ENCODE results near the gene RFX1.

The RFX1 gene

DNA sequence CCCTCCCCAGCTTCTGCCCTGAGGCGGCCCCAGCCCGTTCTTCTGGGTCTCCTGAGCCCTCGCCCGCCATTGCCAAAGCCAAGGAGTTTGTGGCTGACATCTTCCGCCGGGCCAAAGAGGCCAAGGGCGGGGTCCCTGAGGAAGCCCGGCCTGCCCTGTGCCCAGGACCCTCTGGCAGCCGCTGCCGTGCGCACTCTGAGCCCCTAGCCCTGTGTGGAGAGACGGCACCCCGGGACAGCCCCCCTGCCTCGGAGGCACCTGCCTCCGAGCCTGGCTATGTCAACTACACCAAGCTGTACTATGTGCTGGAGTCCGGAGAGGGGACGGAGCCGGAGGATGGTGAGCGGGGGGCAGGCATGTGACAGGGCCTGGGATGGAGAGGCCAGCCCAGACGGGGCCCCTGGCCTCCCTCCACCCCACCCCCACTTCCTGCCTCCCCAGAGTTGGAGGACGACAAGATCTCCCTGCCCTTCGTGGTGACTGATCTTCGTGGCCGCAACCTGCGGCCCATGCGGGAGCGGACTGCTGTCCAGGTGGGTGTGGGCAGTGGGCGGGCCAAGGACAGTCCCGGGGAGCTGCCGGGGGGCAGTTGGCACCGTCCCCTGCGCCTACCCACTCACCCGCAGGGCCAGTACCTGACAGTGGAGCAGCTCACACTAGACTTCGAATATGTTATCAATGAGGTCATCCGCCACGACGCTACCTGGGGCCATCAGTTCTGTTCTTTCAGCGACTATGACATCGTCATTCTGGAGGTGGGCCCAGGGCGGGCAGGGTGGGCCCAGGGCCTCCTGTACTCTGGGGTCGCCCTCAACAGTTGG is 46.8 kb downstream of the RFX1 start:
- no peaks in the 10 kb centered on the region for H3K9me3 Mint-ChIP-seq
- DNase-seq (ENCODE audit: low spot score in 2 of 2) (no peak), ATAC-seq (replicated peaks; ENCODE audit: extremely low read depth, poor library complexity, severe bottlenecking) (no peak)
- no peak overlapping the region for H3K4me3 Mint-ChIP-seq
- H3K36me3 Mint-ChIP-seq (ENCODE audit: insufficient read depth) = peaks cover 28% of the 10 kb centered on the region
- H3K27me3 Mint-ChIP-seq = no peaks in the 10 kb centered on the region
- H3K4me1 Mint-ChIP-seq = peaks cover 4% of the 10 kb centered on the region
- peak overlapping the region; percentile 62 for H3K27ac Mint-ChIP-seq (ENCODE audit: low read depth)

DNA sequence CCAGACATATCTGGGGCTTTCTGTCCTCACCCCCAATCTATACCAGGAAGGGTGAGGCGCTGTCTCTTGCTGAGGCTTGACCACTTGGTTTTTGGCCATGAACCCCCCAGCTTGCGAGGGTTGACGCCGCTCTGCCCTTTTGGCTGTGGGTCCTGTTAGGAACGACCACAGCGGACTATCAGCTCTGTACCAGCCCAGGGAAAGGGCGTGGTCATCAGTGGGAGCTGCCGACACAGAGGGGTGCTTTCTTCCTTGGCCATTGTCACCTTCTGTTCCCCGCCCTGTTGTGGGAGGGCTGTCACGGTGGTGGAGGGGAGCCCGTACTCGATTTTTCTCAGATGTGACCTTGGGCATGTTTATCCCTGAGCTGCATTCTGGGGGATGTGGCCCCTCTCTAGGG is 48.1 kb downstream of the RFX1 start:
- H3K4me1 Mint-ChIP-seq = peaks cover 15% of the 10 kb centered on the region
- no peaks in the 10 kb centered on the region for H3K9me3 Mint-ChIP-seq
- peaks cover 32% of the 10 kb centered on the region for H3K36me3 Mint-ChIP-seq (ENCODE audit: insufficient read depth)
- no peak overlapping the region for H3K27ac Mint-ChIP-seq (ENCODE audit: low read depth)
- H3K4me3 Mint-ChIP-seq = no peak overlapping the region
- H3K27me3 Mint-ChIP-seq = no peaks in the 10 kb centered on the region
- DNase-seq (ENCODE audit: low spot score in 2 of 2) (no peak), ATAC-seq (replicated peaks; ENCODE audit: extremely low read depth, poor library complexity, severe bottlenecking) (no peak)

DNA sequence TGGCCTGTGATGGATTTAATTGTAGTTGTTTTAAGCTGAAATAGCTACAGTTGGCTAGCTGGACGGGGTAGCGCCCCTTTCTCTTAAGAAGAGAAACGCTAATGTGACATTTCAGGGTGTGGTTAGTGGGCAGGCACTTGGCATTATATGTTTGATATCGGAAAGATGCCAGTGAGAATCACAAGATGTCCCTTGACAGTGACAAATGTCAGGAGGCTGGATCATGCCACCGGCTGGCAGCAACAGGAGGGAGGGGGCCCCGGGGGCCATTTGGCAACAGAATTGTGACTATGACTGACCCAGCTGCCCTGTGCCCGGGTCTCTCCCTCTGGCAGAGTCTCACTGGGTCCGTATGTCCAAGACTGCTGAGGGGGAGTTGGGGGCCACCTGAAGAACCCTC is 49.1 kb downstream of the RFX1 start:
- H3K4me3 Mint-ChIP-seq = no peak overlapping the region
- H3K27me3 Mint-ChIP-seq = no peaks in the 10 kb centered on the region
- peaks cover 35% of the 10 kb centered on the region for H3K36me3 Mint-ChIP-seq (ENCODE audit: insufficient read depth)
- DNase-seq (ENCODE audit: low spot score in 2 of 2) (no peak), ATAC-seq (replicated peaks; ENCODE audit: extremely low read depth, poor library complexity, severe bottlenecking) (no peak)
- H3K4me1 Mint-ChIP-seq = peaks cover 18% of the 10 kb centered on the region
- no peak overlapping the region for H3K27ac Mint-ChIP-seq (ENCODE audit: low read depth)
- H3K9me3 Mint-ChIP-seq = no peaks in the 10 kb centered on the region

DNA sequence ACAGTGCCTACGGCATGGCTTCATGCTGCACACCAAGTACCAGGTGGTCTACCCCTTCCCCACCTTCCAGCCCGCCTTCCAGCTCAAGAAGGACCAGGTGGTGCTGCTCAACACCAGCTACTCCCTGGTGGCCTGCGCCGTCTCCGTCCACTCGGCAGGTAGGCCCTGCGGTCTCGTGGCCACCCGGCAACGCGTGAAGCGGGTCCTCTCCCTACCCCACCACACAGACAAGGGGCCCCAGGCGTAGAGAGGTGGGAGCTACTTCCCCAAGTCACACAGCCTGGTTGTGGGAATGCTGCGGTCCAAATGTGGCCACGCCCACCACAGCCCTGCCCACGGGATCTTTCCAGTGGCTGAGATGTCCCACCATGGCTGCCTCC is 49.8 kb downstream of the RFX1 start:
- no peak for DNase-seq (ENCODE audit: low spot score in 2 of 2)
- Mint-ChIP-seq H3K36me3 (ENCODE audit: insufficient read depth) (peaks cover 34% of the 10 kb centered on the region), H3K27ac (ENCODE audit: low read depth) (no peak overlapping the region), H3K9me3 (no peaks in the 10 kb centered on the region), H3K4me3 (no peak overlapping the region), H3K27me3 (no peaks in the 10 kb centered on the region), H3K4me1 (peaks cover 23% of the 10 kb centered on the region)
- ATAC-seq (replicated peaks; ENCODE audit: extremely low read depth, poor library complexity, severe bottlenecking) = no peak

DNA sequence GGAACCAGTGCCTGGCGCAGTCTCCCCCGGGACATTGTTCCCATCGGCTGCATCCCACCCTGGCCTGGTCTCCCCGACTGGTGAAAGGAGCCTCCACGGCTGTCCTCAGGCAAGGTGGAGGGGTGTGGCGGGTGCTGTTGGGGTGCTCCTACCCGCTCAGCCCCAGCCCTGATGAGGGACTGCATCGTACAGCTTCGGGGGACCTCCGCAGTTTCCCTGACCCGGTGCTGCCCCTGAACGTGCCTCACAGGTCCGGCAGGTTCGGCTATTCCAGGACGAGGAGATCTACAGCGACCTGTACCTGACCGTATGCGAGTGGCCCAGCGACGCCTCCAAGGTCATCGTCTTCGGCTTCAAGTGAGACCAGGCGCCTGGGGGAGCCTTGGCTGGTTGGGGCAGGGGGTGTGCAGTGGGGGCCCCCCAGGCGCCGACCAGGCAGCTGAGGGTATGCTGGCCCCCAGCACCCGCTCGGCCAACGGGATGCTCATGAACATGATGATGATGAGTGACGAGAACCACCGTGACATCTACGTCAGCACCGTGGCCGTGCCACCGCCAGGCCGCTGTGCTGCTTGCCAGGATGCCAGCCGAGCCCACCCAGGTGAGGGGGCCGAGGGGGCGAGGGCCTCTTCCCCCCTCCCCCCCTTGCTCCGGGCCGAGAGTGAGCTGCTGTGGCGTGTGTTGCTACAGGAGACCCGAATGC is 50.3 kb downstream of the RFX1 start:
- Mint-ChIP-seq H3K36me3 (ENCODE audit: insufficient read depth) (peaks cover 29% of the 10 kb centered on the region), H3K27me3 (no peaks in the 10 kb centered on the region), H3K27ac (ENCODE audit: low read depth) (no peak overlapping the region)

DNA sequence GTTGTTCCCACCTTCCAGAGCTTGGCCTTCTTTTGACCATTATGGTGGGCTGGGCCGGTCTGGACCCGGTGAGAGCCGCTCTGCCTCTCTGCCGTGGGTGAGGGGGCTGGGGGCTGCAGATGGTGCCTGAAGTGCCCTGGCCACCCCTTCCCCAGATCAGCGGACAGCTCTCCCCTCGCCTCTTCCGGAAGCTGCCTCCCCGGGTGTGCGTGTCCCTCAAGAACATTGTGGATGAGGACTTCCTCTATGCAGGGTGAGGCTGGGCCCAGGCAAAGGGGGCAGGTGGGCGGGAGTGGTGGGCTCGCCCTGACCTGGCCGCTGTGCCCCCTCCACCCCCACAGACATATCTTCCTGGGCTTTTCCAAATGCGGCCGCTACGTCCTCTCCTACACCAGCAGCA is 51.9 kb downstream of the RFX1 start:
- DNase-seq (ENCODE audit: low spot score in 2 of 2) (no peak), ATAC-seq (replicated peaks; ENCODE audit: extremely low read depth, poor library complexity, severe bottlenecking) (no peak)
- peak overlapping the region; percentile 97 for H3K4me3 Mint-ChIP-seq
- no peaks in the 10 kb centered on the region for H3K27me3 Mint-ChIP-seq
- H3K36me3 Mint-ChIP-seq (ENCODE audit: insufficient read depth) = peaks cover 27% of the 10 kb centered on the region
- no peaks in the 10 kb centered on the region for H3K9me3 Mint-ChIP-seq
- H3K27ac Mint-ChIP-seq (ENCODE audit: low read depth) = no peak overlapping the region
- peaks cover 23% of the 10 kb centered on the region for H3K4me1 Mint-ChIP-seq

More for the DNA sequence above, 50.3 kb downstream of the RFX1 start:
- H3K9me3 Mint-ChIP-seq = no peaks in the 10 kb centered on the region
- no peak overlapping the region for H3K4me3 Mint-ChIP-seq
- ATAC-seq (replicated peaks; ENCODE audit: extremely low read depth, poor library complexity, severe bottlenecking) (no peak), DNase-seq (ENCODE audit: low spot score in 2 of 2) (no peak)
- peaks cover 23% of the 10 kb centered on the region for H3K4me1 Mint-ChIP-seq

DNA sequence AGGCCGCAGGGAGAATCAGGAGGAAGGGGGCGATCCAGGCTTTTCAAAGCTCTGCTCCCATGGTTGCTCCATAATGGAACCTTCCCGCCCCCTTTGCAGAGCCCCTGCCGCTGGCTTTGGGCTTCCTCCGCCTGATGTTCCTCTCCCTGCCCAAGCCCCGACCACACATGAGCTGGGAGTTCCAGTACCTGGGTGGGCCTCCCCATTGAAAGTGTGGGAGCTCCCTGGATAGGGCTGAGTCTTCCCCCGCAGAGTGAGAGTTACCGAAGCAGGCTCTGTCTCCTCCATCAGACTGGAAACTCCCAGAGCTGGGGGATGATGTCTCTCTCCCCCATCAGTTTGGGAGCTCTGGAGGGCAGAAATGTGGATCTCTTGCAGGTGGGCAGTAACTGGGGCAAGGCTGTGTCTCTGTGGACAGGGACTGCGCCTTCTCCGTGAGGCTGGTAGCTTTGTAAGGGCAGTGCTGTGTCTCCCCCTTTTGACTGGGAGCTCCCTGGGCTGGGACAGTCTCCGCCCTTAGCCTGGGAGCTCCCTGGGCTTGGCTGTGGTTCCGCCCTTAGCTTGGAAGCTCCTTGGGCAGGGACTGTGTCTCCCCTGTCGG is 53.1 kb downstream of the RFX1 start:
- Mint-ChIP-seq H3K27me3 (no peaks in the 10 kb centered on the region), H3K4me3 (peak overlapping the region; percentile 97), H3K27ac (ENCODE audit: low read depth) (peak overlapping the region; percentile 97), H3K4me1 (peaks cover 23% of the 10 kb centered on the region), H3K36me3 (ENCODE audit: insufficient read depth) (peaks cover 19% of the 10 kb centered on the region), H3K9me3 (no peaks in the 10 kb centered on the region)
- ATAC-seq (replicated peaks; ENCODE audit: extremely low read depth, poor library complexity, severe bottlenecking) = no peak
- DNase-seq (ENCODE audit: low spot score in 2 of 2) = peak in 1 of 2 donors; percentile 15

DNA sequence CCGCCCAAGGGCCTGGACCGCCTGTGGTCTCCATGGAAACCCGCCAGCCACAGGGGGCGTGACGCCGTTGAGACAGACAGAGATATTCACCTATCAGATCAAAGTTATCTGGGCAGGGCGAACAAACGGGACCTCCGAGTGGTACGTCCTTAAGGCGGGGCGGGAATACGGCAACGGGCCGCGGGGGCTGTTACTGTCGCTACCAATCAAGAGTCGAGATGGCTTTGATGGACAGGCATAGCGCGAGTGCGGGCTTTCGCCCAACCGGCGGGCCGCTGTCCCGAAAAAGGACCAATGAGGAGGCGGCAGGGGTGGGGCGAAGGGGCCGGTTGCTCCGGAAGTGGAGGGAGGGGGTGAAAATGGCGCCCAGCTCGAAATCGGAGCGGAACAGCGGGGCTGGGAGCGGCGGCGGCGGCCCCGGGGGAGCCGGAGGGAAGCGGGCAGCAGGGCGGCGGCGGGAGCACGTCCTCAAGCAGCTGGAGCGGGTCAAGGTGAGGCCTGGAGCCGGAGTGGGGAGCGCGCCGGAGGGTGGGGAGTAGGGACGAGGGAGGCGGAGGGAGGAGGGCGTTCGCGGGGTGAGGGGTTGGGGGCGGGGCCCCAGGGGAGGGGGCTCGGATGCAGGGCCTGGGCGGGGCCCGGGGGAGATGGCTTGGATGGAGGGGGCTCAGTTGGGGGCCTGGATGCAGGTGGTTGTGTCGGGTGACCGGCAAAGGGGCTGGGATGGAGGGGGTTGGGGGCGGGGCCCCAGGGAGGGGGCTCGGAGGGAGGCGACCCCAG is 53.8 kb downstream of the RFX1 start, which contains the start of gene DCAF15:
Gene DCAF15, plus strand, starts transcription at position 356 of the 777 bp plus-strand sequence. Its CDS starts 4 bp downstream, at position 360.
- ATAC-seq (replicated peaks; ENCODE audit: extremely low read depth, poor library complexity, severe bottlenecking) = peak; percentile 99
- no peaks in the 10 kb centered on the region for H3K27me3 Mint-ChIP-seq
- peaks cover 15% of the 10 kb centered on the region for H3K36me3 Mint-ChIP-seq (ENCODE audit: insufficient read depth)
- peak; percentile 95 to 99 for DNase-seq (ENCODE audit: low spot score in 2 of 2)
- no peaks in the 10 kb centered on the region for H3K9me3 Mint-ChIP-seq
- H3K27ac Mint-ChIP-seq (ENCODE audit: low read depth) = peak within 1 kb of the TSS; percentile 97
- peaks cover 23% of the 10 kb centered on the region for H3K4me1 Mint-ChIP-seq
- peak within 1 kb of the TSS; percentile 97 for H3K4me3 Mint-ChIP-seq

DNA sequence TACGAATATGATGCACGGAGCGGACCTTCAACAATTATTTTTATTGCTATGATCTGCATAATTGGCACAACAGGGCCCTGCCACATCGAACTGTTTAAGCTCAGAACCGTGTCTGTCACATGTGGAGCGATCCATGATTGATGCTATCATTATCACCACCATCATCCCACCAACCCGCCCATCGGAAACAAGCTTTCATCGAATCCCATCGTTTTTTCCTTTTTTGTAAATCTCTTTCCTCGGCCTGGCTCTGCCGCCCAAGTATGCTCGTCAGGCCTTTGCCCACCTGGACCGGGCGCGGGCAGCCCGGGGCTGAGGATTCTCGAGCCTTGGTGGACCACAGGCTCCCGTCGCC is 54.3 kb downstream of the RFX1 start:
- ATAC-seq (replicated peaks; ENCODE audit: extremely low read depth, poor library complexity, severe bottlenecking) (peak; percentile 4), DNase-seq (ENCODE audit: low spot score in 2 of 2) (no peak)
- Mint-ChIP-seq H3K36me3 (ENCODE audit: insufficient read depth) (peaks cover 13% of the 10 kb centered on the region), H3K4me1 (peaks cover 23% of the 10 kb centered on the region), H3K27ac (ENCODE audit: low read depth) (peak overlapping the region; percentile 97), H3K4me3 (peak overlapping the region; percentile 97), H3K9me3 (no peaks in the 10 kb centered on the region), H3K27me3 (no peaks in the 10 kb centered on the region)

DNA sequence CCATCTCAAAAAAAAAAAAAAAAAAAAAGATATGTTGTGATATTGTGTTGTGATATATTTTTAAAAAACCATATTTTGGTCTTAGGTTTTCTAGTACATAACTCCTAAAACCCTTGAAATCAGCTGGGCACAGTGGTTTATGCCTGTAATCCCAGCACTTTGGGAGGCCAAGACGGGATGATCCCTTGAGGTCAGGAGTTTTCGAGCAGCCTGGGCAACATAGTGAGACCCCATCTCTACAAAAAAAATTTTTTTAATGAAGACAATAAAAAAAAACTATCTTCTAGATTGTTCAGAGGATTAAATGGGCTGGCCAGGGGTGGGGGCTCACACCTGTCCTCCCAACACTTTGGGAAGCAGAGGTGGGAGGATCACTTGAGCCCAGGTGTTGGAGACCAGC is 55.1 kb downstream of the RFX1 start:
- DNase-seq (ENCODE audit: low spot score in 2 of 2) = no peak
- H3K27ac Mint-ChIP-seq (ENCODE audit: low read depth) = no peak overlapping the region
- no peak for ATAC-seq (replicated peaks; ENCODE audit: extremely low read depth, poor library complexity, severe bottlenecking)
- H3K4me3 Mint-ChIP-seq = no peak overlapping the region
- H3K4me1 Mint-ChIP-seq = peaks cover 23% of the 10 kb centered on the region
- H3K27me3 Mint-ChIP-seq = no peaks in the 10 kb centered on the region
- no peaks in the 10 kb centered on the region for H3K9me3 Mint-ChIP-seq
- H3K36me3 Mint-ChIP-seq (ENCODE audit: insufficient read depth) = peaks cover 13% of the 10 kb centered on the region

DNA sequence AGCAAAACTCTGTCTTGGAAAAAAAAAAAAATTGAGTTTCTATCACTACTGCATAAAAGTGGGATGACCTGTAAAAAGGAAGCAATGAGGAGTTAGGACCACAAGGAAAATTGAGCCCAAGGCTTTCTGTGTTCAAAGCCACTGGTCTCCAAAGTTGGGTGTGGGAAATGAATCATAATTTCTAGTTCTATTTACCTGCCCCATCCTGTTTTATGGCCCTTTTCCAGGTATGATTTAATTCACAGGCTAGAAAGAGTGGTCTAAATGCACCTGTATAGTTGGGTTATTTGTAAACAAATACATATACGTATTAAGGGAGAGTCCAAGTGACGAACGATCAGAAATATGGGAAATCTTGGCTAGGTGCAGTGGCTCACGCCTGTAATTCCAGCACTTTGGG is 59.7 kb downstream of the RFX1 start:
- DNase-seq (ENCODE audit: low spot score in 2 of 2) (no peak), ATAC-seq (replicated peaks; ENCODE audit: extremely low read depth, poor library complexity, severe bottlenecking) (no peak)
- H3K27ac Mint-ChIP-seq (ENCODE audit: low read depth) = no peak overlapping the region
- H3K4me1 Mint-ChIP-seq = no peaks in the 10 kb centered on the region
- H3K9me3 Mint-ChIP-seq = no peaks in the 10 kb centered on the region
- H3K27me3 Mint-ChIP-seq = no peaks in the 10 kb centered on the region
- H3K36me3 Mint-ChIP-seq (ENCODE audit: insufficient read depth) = no peaks in the 10 kb centered on the region
- no peak overlapping the region for H3K4me3 Mint-ChIP-seq

DNA sequence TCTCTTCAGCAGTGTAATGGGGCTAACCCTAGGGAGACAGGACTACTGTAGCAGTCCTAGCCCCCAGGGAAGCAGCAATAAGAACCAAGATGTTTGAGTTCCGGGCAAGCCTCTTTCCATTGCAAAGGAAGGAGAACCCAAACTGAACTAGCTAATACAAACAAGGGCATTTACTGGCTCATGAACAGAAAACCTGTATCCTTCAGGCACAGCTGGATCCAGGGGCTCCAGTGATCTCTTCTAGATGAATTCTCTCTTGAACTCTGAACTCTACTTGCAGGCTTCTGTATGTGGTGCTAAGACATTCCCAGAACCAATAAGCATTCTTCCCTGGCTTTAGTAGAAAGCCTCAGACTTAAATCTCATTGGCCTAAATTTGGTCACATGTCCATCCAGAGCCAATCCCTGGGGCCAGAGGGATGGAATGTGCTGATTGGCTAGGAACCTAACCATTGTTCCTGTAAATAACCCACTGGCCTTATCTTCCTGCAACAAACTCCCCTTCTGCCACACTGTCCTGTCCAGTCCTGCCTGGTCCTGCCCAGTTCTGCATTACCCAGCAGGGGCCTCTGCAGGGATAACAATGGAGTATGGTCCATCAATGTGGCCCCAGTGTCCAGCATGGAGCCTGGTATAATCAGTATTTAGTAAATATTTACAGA is 64.0 kb downstream of the RFX1 start:
- no peak overlapping the region for H3K27ac Mint-ChIP-seq (ENCODE audit: low read depth)
- no peak for DNase-seq (ENCODE audit: low spot score in 2 of 2)
- no peak for ATAC-seq (replicated peaks; ENCODE audit: extremely low read depth, poor library complexity, severe bottlenecking)
- H3K4me3 Mint-ChIP-seq = no peak overlapping the region
- no peaks in the 10 kb centered on the region for H3K27me3 Mint-ChIP-seq
- peaks cover 1% of the 10 kb centered on the region for H3K36me3 Mint-ChIP-seq (ENCODE audit: insufficient read depth)
- H3K4me1 Mint-ChIP-seq = no peaks in the 10 kb centered on the region
- no peaks in the 10 kb centered on the region for H3K9me3 Mint-ChIP-seq

Measured in central memory CD8-positive, alpha-beta T cell (primary cell).